IMR-90 (cell line): Measurements from ENCODE around the gene BMP5. TPM values are rescaled to one million over a fixed set of nuclear protein-coding genes. Genes with fewer than 3 reads are reported as not detected.

ENCODE experiments used
- ATAC-seq: fragments of 200-7000 bp; cut with Tn5 transposase; 2 replicates; pipeline ENCODE4 v1.9.1; 2020; ENCODE audit warnings: low read depth, mild to moderate bottlenecking, moderate library complexity
- BruUV-seq: library from RNA; stranded (reverse); fragments of 400-500 nt; replicated peaks from 2 replicates; lab custom pipeline; 2021; lab: Mats Ljungman, UMichigan
- CTCF ChIA-PET: fragments of 300-600 bp; formaldehyde crosslinking; extraction: SDS; loops from one replicate; lab custom pipeline; 2021; ENCODE audit warnings: antibody characterized with exemption; lab: Yijun Ruan, JAX
- POLR2A ChIA-PET: fragments of 300-600 bp; sonication (Branson Sonifier 250); formaldehyde crosslinking; loops from one replicate; lab custom pipeline; 2022; ENCODE audit warnings: antibody characterized with exemption; ENCODE audit not compliant: unreplicated experiment; lab: Charles Lee
- DNase-seq: peaks from one replicate; pipeline ENCODE4 v3.0.0; 2013
- H2AFZ ChIP-seq: replicated peaks from 2 replicates; pipeline ENCODE3; 2013; ENCODE audit warnings: low read length, mild to moderate bottlenecking; ENCODE audit not compliant: poor library complexity
- H2AK5ac ChIP-seq: 2 replicates; pipeline ENCODE4 v1.6.1; 2013; ENCODE audit warnings: low read depth, low read length, inconsistent platforms
- H2AK9ac ChIP-seq: replicated peaks from 2 replicates; pipeline ENCODE3; 2013; ENCODE audit warnings: mild to moderate bottlenecking, low read depth, low read length, moderate library complexity; ENCODE audit not compliant: poor library complexity
- H2BK120ac ChIP-seq: 2 replicates; pipeline ENCODE4 v1.6.1; 2013; ENCODE audit warnings: low read depth, low read length, inconsistent platforms
- H2BK15ac ChIP-seq: 3 replicates; pipeline ENCODE4 v1.6.1; 2013; ENCODE audit warnings: low read depth, low read length, inconsistent platforms
- H2BK20ac ChIP-seq: 2 replicates; pipeline ENCODE4 v1.6.1; 2013; ENCODE audit warnings: low read depth, mild to moderate bottlenecking, inconsistent platforms, low read length, moderate library complexity
- H2BK5ac ChIP-seq: 2 replicates; pipeline ENCODE4 v1.6.1; 2013; ENCODE audit warnings: mild to moderate bottlenecking, low read depth, low read length, inconsistent platforms; ENCODE audit not compliant: poor library complexity, severe bottlenecking
- H3K14ac ChIP-seq: replicated peaks from 2 replicates; pipeline ENCODE4 v1.6.1; 2013; ENCODE audit warnings: low read depth, low read length, inconsistent platforms
- H3K18ac ChIP-seq: 2 replicates; pipeline ENCODE4 v1.6.1; 2013; ENCODE audit warnings: low read depth, low read length, control low read depth
- H3K23ac ChIP-seq: 2 replicates; pipeline ENCODE4 v1.6.1; 2013; ENCODE audit warnings: low read depth, low read length, inconsistent platforms
- H3K27ac ChIP-seq: 2 replicates; pipeline ENCODE4 v1.5.1; 2013; ENCODE audit warnings: mild to moderate bottlenecking, control low read depth, low read length; ENCODE audit not compliant: insufficient read depth
- H3K27me3 ChIP-seq: 2 replicates; pipeline ENCODE4 v1.6.1; 2013; ENCODE audit warnings: low read length; ENCODE audit not compliant: control insufficient read depth, insufficient read depth
- H3K36me3 ChIP-seq: 2 replicates; pipeline ENCODE4 v1.6.1; 2013; ENCODE audit warnings: low read length, mixed read lengths; ENCODE audit not compliant: control insufficient read depth, insufficient read depth
- H3K4ac ChIP-seq: 2 replicates; pipeline ENCODE4 v1.6.1; 2013; ENCODE audit warnings: low read depth, low read length, inconsistent platforms
- H3K4me1 ChIP-seq: 2 replicates; pipeline ENCODE4 v1.6.1; 2013; ENCODE audit warnings: low read length, mixed read lengths; ENCODE audit not compliant: control insufficient read depth, insufficient read depth
- H3K4me2 ChIP-seq: 2 replicates; pipeline ENCODE4 v1.6.1; 2013; ENCODE audit warnings: low read depth, mild to moderate bottlenecking, control low read depth, low read length, moderate library complexity
- H3K4me3 ChIP-seq: 2 replicates; pipeline ENCODE4 v1.5.1; 2013; ENCODE audit warnings: low read depth, mild to moderate bottlenecking, control low read depth, low read length, moderate library complexity; ENCODE audit not compliant: insufficient read depth
- H3K56ac ChIP-seq: 2 replicates; pipeline ENCODE4 v1.6.1; 2013; ENCODE audit warnings: low read length, inconsistent platforms; ENCODE audit not compliant: insufficient read depth; ENCODE audit errors: extremely low read depth
- H3K79me1 ChIP-seq, 2 experiments: 2 replicates each; pipeline ENCODE4 v1.6.1; 2013; ENCODE audit warnings: low read length in 2 of 2, inconsistent platforms in 1 of 2, low read depth in 1 of 2
- H3K9ac ChIP-seq: 2 replicates; pipeline ENCODE4 v1.6.1; 2013; ENCODE audit warnings: low read depth, low read length, control low read depth
- H3K9me1 ChIP-seq: 2 replicates; pipeline ENCODE4 v1.6.1; 2013; ENCODE audit warnings: low read length, inconsistent platforms; ENCODE audit not compliant: insufficient read depth
- H3K9me3 ChIP-seq: 2 replicates; pipeline ENCODE4 v1.6.1; 2013; ENCODE audit warnings: low read length; ENCODE audit not compliant: control insufficient read depth, insufficient read depth
- H4K20me1 ChIP-seq: 2 replicates; pipeline ENCODE4 v1.6.1; 2013; ENCODE audit warnings: low read length, inconsistent platforms; ENCODE audit not compliant: insufficient read depth
- H4K5ac ChIP-seq: 2 replicates; pipeline ENCODE4 v1.6.1; 2013; ENCODE audit warnings: mild to moderate bottlenecking, low read depth, low read length, control low read depth
- H4K8ac ChIP-seq, 2 experiments: 2 replicates each; pipeline ENCODE4 v1.6.1; 2013; ENCODE audit warnings: low read depth in 2 of 2, low read length in 2 of 2, control low read depth in 1 of 2, inconsistent platforms in 1 of 2
- H4K91ac ChIP-seq: 2 replicates; pipeline ENCODE4 v1.6.1; 2013; ENCODE audit warnings: low read depth, low read length, inconsistent platforms; ENCODE audit not compliant: insufficient read depth
- CEBPB ChIP-seq: IDR thresholded peaks from 2 replicates; pipeline ENCODE4 v1.6.1; 2012; ENCODE audit warnings: low read depth, low read length, improper control_type of control experiment
- CHD1 ChIP-seq: IDR thresholded peaks from 2 replicates; pipeline ENCODE4 v1.6.1; 2012; ENCODE audit warnings: low read depth, low read length, improper control_type of control experiment
- FOS ChIP-seq: fragments of 150-350 bp; IDR thresholded peaks from 2 replicates; pipeline ENCODE4 v1.6.1; 2016; ENCODE audit warnings: low read depth, low read length
- MAFK ChIP-seq: IDR thresholded peaks from 2 replicates; pipeline ENCODE4 v1.6.1; 2012; ENCODE audit warnings: low read depth, low read length, improper control_type of control experiment
- MAZ ChIP-seq: IDR thresholded peaks from 2 replicates; pipeline ENCODE4 v1.6.1; 2012; ENCODE audit warnings: low read depth, mild to moderate bottlenecking, low read length, improper control_type of control experiment, moderate library complexity, borderline replicate concordance
- MXI1 ChIP-seq: IDR thresholded peaks from 2 replicates; pipeline ENCODE4 v1.6.1; 2012; ENCODE audit warnings: low read depth, mild to moderate bottlenecking, low read length, moderate library complexity, borderline replicate concordance
- NFE2L2 ChIP-seq: fragments of 150-350 bp; IDR thresholded peaks from 2 replicates; pipeline ENCODE4 v1.6.1; 2016; ENCODE audit warnings: low read depth, mild to moderate bottlenecking, low read length
- POLR2A ChIP-seq: IDR thresholded peaks from 2 replicates; pipeline ENCODE4 v1.6.1; 2012; ENCODE audit warnings: mild to moderate bottlenecking, low read depth, low read length
- RCOR1 ChIP-seq: IDR thresholded peaks from 2 replicates; pipeline ENCODE4 v1.6.1; 2012; ENCODE audit warnings: mild to moderate bottlenecking, low read length, improper control_type of control experiment; ENCODE audit not compliant: insufficient replicate concordance
- RFX5 ChIP-seq: IDR thresholded peaks from 2 replicates; pipeline ENCODE4 v1.8.0; 2012; ENCODE audit warnings: low read depth, mild to moderate bottlenecking, low read length, moderate library complexity
- SMC3 ChIP-seq: fragments of 150-350 bp; IDR thresholded peaks from 2 replicates; pipeline ENCODE4 v1.6.1; 2016; ENCODE audit warnings: low read depth, mild to moderate bottlenecking, antibody characterized with exemption, low read length, moderate library complexity
- USF2 ChIP-seq: fragments of 150-350 bp; IDR thresholded peaks from 2 replicates; pipeline ENCODE4 v1.6.1; 2017; ENCODE audit warnings: mild to moderate bottlenecking, antibody characterized with exemption, low read length, low read depth
- WGBS, 2 experiments: methylation state at CpG; one replicate each; pipeline versions ENCODE4 v1.1.5 to v1.1.7; 2013; ENCODE audit warnings: missing lambda C conversion rate in 2 of 2; ENCODE audit not compliant: insufficient read length in 1 of 2; ENCODE audit errors: extremely low coverage in 2 of 2; 5-methylcytosine and 5-hydroxymethylcytosine counted together
- dilution Hi-C: fragments of 300-500 bp; cut with HindIII; formaldehyde crosslinking; loops from one replicate; pipeline ENCODE4 v1.14.3; 2018; ENCODE audit warnings: low sequenced_read_pairs; ENCODE audit not compliant: unreplicated experiment
- in situ Hi-C: fragments of 300-500 bp; cut with MboI; formaldehyde crosslinking; loops from 3 replicates; pipeline ENCODE4 v1.14.3; 2019; ENCODE audit warnings: low sequenced_read_pairs, inconsistent platforms, mixed read lengths
- intact Hi-C: fragments of 100-400 bp; cut with micrococcal nuclease; formaldehyde crosslinking; loops from 2 replicates; pipeline ENCODE4 v1.10.0; 2022
- polyA plus RNA-seq, 3 experiments: library from polyadenylated mRNA; depleted of rRNA; stranded (reverse); fragments of >200 nt; gene quantifications; 2 replicates each; pipeline ENCODE4 v1.2.3, GENCODE V29; 2012; ENCODE audit warnings: low replicate concordance in 1 of 3
- total RNA-seq: library from RNA; depleted of rRNA; stranded (reverse); fragments of >200 nt; gene quantifications from 2 replicates; pipeline ENCODE4 v1.2.3, GENCODE V29; 2012
- TF ChIP-seq, protein P1 (sequence below): conservative IDR thresholded peaks from 2 replicates; pipeline ENCODE4 v1.5.1; 2012; ENCODE audit warnings: mild to moderate bottlenecking, low read depth, low read length, improper control_type of control experiment

The BMP5 gene
- total and polyA plus RNA-seq, 2 of the 4 experiments (the other 2 are of a cell fraction), result under 0.01 to 0.02 TPM

GRCh38 chr6:55870181-55870813 lies 5.1 kb downstream of the BMP5 start:
- ChIA-PET POLR2A (no interaction called here), CTCF (no interaction called here)
- no peaks in the 10 kb centered on the region for H3K9me1 ChIP-seq
- H2AK5ac ChIP-seq, result no peak overlapping the region
- 0 out of 2 replicates have a peak, but pooled peaks cover 2% of the 10 kb centered on the region for H3K4me1 ChIP-seq
- no peaks in the 10 kb centered on the region for H4K20me1 ChIP-seq
- H3K27ac ChIP-seq, result no peak overlapping the region
- DNase-seq (no peak), ATAC-seq (no peak)
- TF ChIP-seq, protein P1, sequence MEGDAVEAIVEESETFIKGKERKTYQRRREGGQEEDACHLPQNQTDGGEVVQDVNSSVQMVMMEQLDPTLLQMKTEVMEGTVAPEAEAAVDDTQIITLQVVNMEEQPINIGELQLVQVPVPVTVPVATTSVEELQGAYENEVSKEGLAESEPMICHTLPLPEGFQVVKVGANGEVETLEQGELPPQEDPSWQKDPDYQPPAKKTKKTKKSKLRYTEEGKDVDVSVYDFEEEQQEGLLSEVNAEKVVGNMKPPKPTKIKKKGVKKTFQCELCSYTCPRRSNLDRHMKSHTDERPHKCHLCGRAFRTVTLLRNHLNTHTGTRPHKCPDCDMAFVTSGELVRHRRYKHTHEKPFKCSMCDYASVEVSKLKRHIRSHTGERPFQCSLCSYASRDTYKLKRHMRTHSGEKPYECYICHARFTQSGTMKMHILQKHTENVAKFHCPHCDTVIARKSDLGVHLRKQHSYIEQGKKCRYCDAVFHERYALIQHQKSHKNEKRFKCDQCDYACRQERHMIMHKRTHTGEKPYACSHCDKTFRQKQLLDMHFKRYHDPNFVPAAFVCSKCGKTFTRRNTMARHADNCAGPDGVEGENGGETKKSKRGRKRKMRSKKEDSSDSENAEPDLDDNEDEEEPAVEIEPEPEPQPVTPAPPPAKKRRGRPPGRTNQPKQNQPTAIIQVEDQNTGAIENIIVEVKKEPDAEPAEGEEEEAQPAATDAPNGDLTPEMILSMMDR, result no peak
- TF ChIP-seq CEBPB (no peak), RFX5 (no peak), POLR2A (no peak), CHD1 (no peak), RCOR1 (no peak), SMC3 (no peak), FOS (no peak), USF2 (no peak), MAFK (no peak), NFE2L2 (no peak), MXI1 (no peak), MAZ (no peak)
- H3K27me3 ChIP-seq, result peaks cover 2% of the 10 kb centered on the region; the same call in 1 of the 2 replicates
- BruUV-seq, result no TSS peak
- H3K79me1 ChIP-seq, result no peaks in the 10 kb centered on the region
- no peak overlapping the region for H4K5ac ChIP-seq
- intact Hi-C loops, result no loop called here
- H2AK9ac ChIP-seq, result no peak overlapping the region
- no peak overlapping the region for H2AFZ ChIP-seq
- H3K4me2 ChIP-seq, result no peak overlapping the region
- no peaks in the 10 kb centered on the region for H3K36me3 ChIP-seq
- H3K4ac ChIP-seq, result no peak overlapping the region
- H4K91ac ChIP-seq, result no peak overlapping the region
- no peak overlapping the region for H3K56ac ChIP-seq
- no peak overlapping the region for H2BK120ac ChIP-seq
- H3K14ac ChIP-seq, result no peak overlapping the region
- H3K23ac ChIP-seq, result no peak overlapping the region
- dilution Hi-C loops, result no loop called here
- H4K8ac ChIP-seq, result no peak overlapping the region
- no peak overlapping the region for H3K18ac ChIP-seq
- in situ Hi-C loops, result no loop called here
- WGBS, 2 experiments, result no CpG with 5 or more reads among the region's 3 CpGs
- H3K9me3 ChIP-seq, result no peaks in the 10 kb centered on the region
- H2BK5ac ChIP-seq, result no peak overlapping the region
- H2BK15ac ChIP-seq, result no peak overlapping the region
- H3K4me3 ChIP-seq, result no peak overlapping the region
- H2BK20ac ChIP-seq, result no peak overlapping the region
- no peak overlapping the region for H3K9ac ChIP-seq
